Measurements from ENCODE around the gene AFF3.
"Not testable (repeated sequence)": the region's sequence is repeated elsewhere in the genome, so short reads cannot be mapped to it uniquely, and the experiment has no call there.

The AFF3 gene

GRCh38 chr2:100142393-100142792 is at the start of gene AFF3:
Gene AFF3, minus strand, starts transcription at chr2:100142590. Its CDS starts 38,136 bp downstream, at chr2:100104454.
- no peak for DNase-seq

- DNase-seq, result no peak
Measured at GRCh38 chr2:100189387-100189786, 47.0 kb upstream of the AFF3 start.

- DNase-seq, result no peak
Measured at GRCh38 chr2:100188326-100188725, 45.9 kb upstream of the AFF3 start.

- no peak for DNase-seq
Measured at GRCh38 chr2:100186126-100186525, 43.7 kb upstream of the AFF3 start.

- DNase-seq, result no peak
Measured at GRCh38 chr2:100185516-100185915, 43.1 kb upstream of the AFF3 start.

GRCh38 chr2:100185105-100185504 is 42.7 kb upstream of the AFF3 start:
- DNase-seq, result no peak

GRCh38 chr2:100184055-100184737 is 41.8 kb upstream of the AFF3 start:
- peak; percentile 24 for DNase-seq

GRCh38 chr2:100182494-100183361 is 40.3 kb upstream of the AFF3 start:
- no peak for DNase-seq

- no peak for DNase-seq
Measured at GRCh38 chr2:100180503-100180902, 38.1 kb upstream of the AFF3 start.

- DNase-seq, result no peak
Measured at GRCh38 chr2:100179806-100180205, 37.4 kb upstream of the AFF3 start.

- DNase-seq, result peak; percentile 65
Measured at GRCh38 chr2:100178864-100179263, 36.5 kb upstream of the AFF3 start.

- peak; percentile 92 for DNase-seq
Measured at GRCh38 chr2:100178085-100178788, 35.8 kb upstream of the AFF3 start.

GRCh38 chr2:100176925-100177324 is 34.5 kb upstream of the AFF3 start:
- DNase-seq, result no peak

GRCh38 chr2:100174026-100174431 is 31.6 kb upstream of the AFF3 start:
- DNase-seq, result no peak

- no peak for DNase-seq
Measured at GRCh38 chr2:100166701-100167100, 24.3 kb upstream of the AFF3 start.

GRCh38 chr2:100163605-100164004 is 21.2 kb upstream of the AFF3 start:
- no peak for DNase-seq

GRCh38 chr2:100161945-100162620 is 19.7 kb upstream of the AFF3 start:
- DNase-seq, result no peak

GRCh38 chr2:100160396-100160795 is 18.0 kb upstream of the AFF3 start:
- no peak for DNase-seq

GRCh38 chr2:100151832-100152231 is 9.4 kb upstream of the AFF3 start:
- DNase-seq, result not testable (repeated sequence)

- no peak for DNase-seq
Measured at GRCh38 chr2:100151310-100151709, 8.9 kb upstream of the AFF3 start.

GRCh38 chr2:100148883-100149282 is 6.5 kb upstream of the AFF3 start:
- DNase-seq, result no peak

GRCh38 chr2:100146657-100146960 is 4.2 kb upstream of the AFF3 start:
- no peak for DNase-seq
